ENCODE measurements around the gene SLC30A4.

SLC30A4 gene

DNA sequence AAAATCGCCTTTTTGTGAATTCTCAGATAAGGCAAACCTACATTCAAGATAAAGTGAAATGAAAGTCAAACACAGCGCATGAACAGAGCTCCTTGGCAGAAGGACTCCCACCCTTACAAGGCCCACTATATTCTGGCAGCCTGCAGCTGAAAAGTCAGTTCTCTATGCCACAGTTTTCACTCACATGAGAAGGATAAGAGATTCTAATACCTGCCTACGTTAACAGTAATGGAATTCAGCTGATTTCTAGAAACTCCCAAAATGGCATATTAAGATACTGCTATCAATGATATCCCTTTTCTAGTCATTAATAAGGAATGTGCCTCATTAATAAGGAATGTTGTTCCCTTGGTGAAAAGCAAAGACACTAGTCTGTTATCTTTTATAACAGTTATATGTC, 27.0 kb downstream of the SLC30A4 start:
- TF ChIP-seq SIN3A (IDR thresholded peaks at IDR 0.05; ENCODE audit: borderline replicate concordance, insufficient read depth, low read length) (no peak), FOXP2 (optimal IDR thresholded peaks at IDR 0.05; ENCODE audit: borderline replicate concordance, extremely low read depth, extremely low read length, insufficient read depth) (no peak), POLR2AphosphoS5 (IDR thresholded peaks at IDR 0.05; ENCODE audit: low read depth, low read length) (no peak), TAF1 (IDR thresholded peaks at IDR 0.05; ENCODE audit: borderline replicate concordance, insufficient read depth, low read length) (no peak)
- TF ChIP-seq, protein P1, sequence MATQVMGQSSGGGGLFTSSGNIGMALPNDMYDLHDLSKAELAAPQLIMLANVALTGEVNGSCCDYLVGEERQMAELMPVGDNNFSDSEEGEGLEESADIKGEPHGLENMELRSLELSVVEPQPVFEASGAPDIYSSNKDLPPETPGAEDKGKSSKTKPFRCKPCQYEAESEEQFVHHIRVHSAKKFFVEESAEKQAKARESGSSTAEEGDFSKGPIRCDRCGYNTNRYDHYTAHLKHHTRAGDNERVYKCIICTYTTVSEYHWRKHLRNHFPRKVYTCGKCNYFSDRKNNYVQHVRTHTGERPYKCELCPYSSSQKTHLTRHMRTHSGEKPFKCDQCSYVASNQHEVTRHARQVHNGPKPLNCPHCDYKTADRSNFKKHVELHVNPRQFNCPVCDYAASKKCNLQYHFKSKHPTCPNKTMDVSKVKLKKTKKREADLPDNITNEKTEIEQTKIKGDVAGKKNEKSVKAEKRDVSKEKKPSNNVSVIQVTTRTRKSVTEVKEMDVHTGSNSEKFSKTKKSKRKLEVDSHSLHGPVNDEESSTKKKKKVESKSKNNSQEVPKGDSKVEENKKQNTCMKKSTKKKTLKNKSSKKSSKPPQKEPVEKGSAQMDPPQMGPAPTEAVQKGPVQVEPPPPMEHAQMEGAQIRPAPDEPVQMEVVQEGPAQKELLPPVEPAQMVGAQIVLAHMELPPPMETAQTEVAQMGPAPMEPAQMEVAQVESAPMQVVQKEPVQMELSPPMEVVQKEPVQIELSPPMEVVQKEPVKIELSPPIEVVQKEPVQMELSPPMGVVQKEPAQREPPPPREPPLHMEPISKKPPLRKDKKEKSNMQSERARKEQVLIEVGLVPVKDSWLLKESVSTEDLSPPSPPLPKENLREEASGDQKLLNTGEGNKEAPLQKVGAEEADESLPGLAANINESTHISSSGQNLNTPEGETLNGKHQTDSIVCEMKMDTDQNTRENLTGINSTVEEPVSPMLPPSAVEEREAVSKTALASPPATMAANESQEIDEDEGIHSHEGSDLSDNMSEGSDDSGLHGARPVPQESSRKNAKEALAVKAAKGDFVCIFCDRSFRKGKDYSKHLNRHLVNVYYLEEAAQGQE (IDR thresholded peaks at IDR 0.05; ENCODE audit: insufficient read depth in 1 of 2, low read depth in 2 of 2, low read length in 2 of 2), result no peak

DNA sequence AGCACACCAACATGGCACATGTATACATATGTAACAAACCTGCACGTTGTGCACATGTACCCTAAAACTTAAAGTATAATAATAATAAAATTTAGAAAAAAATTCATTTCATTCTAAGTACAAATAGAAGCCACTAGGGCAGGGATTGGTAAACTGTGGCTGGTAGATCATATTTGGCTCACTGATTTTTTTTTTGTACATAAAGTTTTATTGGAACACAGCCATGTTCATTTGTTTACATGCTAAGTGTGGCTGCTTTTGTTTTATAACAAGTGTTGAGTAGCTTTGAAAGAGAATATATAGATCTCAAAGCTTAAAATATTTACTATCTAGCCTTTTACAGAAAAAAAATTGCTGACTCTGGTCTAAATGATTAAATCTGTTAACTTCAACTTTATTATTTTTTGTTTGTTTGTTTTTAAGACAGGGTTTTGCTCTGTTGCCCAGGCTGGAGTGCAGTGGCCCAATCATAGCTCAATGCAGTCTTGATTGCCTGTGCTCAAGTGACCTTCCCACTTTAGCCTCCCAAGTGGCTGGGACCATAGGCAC, 32.8 kb downstream of the SLC30A4 start:
- TF ChIP-seq FOXP2 (optimal IDR thresholded peaks at IDR 0.05; ENCODE audit: borderline replicate concordance, extremely low read depth, extremely low read length, insufficient read depth) (no peak), SIN3A (IDR thresholded peaks at IDR 0.05; ENCODE audit: borderline replicate concordance, insufficient read depth, low read length) (no peak), TAF1 (IDR thresholded peaks at IDR 0.05; ENCODE audit: borderline replicate concordance, insufficient read depth, low read length) (no peak), POLR2AphosphoS5 (IDR thresholded peaks at IDR 0.05; ENCODE audit: low read depth, low read length) (no peak)
- TF ChIP-seq, protein P1 (IDR thresholded peaks at IDR 0.05; ENCODE audit: insufficient read depth in 1 of 2, low read depth in 2 of 2, low read length in 2 of 2), result no peak

DNA sequence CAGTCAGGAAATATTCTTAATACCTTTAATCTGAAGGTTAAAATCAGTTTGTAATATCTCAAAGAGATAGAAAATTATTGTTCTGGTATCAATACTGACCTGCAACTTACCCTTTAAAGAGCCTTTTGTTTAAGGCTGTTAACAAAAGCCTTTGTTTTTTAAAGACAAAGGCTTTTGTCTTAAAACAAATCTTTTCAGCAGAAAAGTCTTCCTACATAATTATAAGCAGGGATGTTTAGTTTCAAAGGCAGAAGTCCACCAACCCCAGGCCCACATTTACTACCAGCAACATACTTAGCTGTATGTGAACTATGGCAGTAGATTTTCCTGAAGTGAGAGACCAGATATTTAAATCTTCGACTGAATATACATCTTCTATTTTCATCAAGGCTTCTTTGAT, 36.2 kb downstream of the SLC30A4 start:
- TF ChIP-seq POLR2AphosphoS5 (IDR thresholded peaks at IDR 0.05; ENCODE audit: low read depth, low read length) (no peak), SIN3A (IDR thresholded peaks at IDR 0.05; ENCODE audit: borderline replicate concordance, insufficient read depth, low read length) (no peak), FOXP2 (optimal IDR thresholded peaks at IDR 0.05; ENCODE audit: borderline replicate concordance, extremely low read depth, extremely low read length, insufficient read depth) (no peak), TAF1 (IDR thresholded peaks at IDR 0.05; ENCODE audit: borderline replicate concordance, insufficient read depth, low read length) (no peak)
- TF ChIP-seq, protein P1 (IDR thresholded peaks at IDR 0.05; ENCODE audit: insufficient read depth in 1 of 2, low read depth in 2 of 2, low read length in 2 of 2), result no peak

DNA sequence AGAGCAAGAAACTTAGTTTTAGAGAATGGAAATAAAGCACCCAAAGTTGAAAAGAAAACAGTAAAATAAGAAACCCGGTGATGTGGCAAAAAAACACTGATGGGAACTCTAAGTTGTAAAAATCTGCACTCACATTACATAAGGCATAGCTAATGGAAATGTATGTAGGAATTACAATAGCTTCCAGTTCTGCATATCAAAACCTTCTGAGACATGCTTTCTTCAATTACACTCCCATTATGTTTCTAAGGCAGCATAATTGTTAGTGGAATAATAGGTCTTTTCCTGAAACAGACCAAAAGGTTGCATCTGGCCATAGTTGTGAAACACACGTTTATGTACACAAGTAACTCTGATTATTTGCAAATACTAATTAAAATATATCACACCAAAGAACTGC, 41.4 kb downstream of the SLC30A4 start:
- TF ChIP-seq, protein P1 (IDR thresholded peaks at IDR 0.05; ENCODE audit: insufficient read depth in 1 of 2, low read depth in 2 of 2, low read length in 2 of 2), result no peak
- TF ChIP-seq TAF1 (IDR thresholded peaks at IDR 0.05; ENCODE audit: borderline replicate concordance, insufficient read depth, low read length) (no peak), FOXP2 (optimal IDR thresholded peaks at IDR 0.05; ENCODE audit: borderline replicate concordance, extremely low read depth, extremely low read length, insufficient read depth) (no peak), SIN3A (IDR thresholded peaks at IDR 0.05; ENCODE audit: borderline replicate concordance, insufficient read depth, low read length) (no peak), POLR2AphosphoS5 (IDR thresholded peaks at IDR 0.05; ENCODE audit: low read depth, low read length) (no peak)
